ENCODE data around the gene MGMT.

DNA sequence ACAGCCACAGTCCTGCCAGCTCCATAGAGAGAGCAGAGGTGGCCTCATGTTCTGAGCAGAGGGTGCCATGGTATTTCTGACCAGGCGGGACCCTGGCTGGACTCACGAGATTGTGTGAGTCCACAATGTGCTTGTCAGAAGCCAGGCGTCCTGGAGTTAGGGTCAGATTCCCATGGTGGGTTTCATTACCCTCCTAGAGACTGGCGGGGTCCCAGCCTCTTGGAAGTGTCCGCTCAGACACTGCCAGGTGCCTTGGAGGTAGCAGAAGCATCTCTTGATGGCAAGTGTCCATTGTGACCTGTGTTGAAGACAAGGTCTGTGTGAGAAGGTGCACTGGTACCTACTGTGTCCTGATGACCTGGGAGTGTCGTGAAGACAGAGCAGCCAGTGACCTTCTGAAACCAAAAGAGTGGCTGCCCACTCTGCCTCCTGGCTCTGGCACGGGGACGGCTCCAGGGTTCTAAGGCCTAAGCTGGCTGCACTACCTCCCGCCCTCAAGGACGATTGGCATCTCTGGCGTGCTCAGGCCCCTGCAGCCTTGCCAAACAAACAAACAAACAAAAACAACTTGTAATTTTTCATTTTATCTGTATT, 56.8 kb downstream of the MGMT start:
- no peak for TF ChIP-seq CTCF (IDR thresholded peaks at IDR 0.05; ENCODE audit: low read length)
- TF ChIP-seq EZH2 (optimal IDR thresholded peaks at IDR 0.05; ENCODE audit: low read depth, low read length) = no peak
- no peak for TF ChIP-seq EZH2phosphoT487 (IDR thresholded peaks at IDR 0.05; ENCODE audit: low read length)
